Left colon (tissue), 2 donors: ENCODE measurements around the gene SGCE. TPM values are rescaled to one million over a fixed set of nuclear protein-coding genes. Genes with fewer than 3 reads are reported as not detected.

ENCODE experiments used
- ATAC-seq: fragments of 200-7000 bp; cut with Tn5 transposase; one replicate; pipeline ENCODE4 v1.9.1; 2020; ENCODE audit warnings: mild to moderate bottlenecking, moderate library complexity
- DNase-seq, 2 donors: peaks; one replicate each; pipeline ENCODE4 v3.0.0-alpha.2; 2020
- intact Hi-C, 2 donors: fragments of 100-400 bp; cut with DNase I in 1 of 2; cut with micrococcal nuclease in 1 of 2; formaldehyde crosslinking; loops; one replicate each; pipeline versions ENCODE4 v1.11.2 to v1.14.0; 2022; cut with DNase I, micrococcal nuclease
- total RNA-seq, 2 donors: library from RNA; stranded (reverse); fragmentation: NEBNext Ultra II Directional; extraction: Animal tissue kit (Norgen Biotek cat#: 25700); gene quantifications; one replicate each; pipeline ENCODE4 v1.2.1, GENCODE V29; 2021
- donor health status: DM: no; HTN: no; CAD: no.
- donor health status: DM: yes; HTN: yes; CAD: no.

SGCE gene
- total RNA-seq, 2 donors from 2014 or later: 7.1 to 15.7 TPM

DNA sequence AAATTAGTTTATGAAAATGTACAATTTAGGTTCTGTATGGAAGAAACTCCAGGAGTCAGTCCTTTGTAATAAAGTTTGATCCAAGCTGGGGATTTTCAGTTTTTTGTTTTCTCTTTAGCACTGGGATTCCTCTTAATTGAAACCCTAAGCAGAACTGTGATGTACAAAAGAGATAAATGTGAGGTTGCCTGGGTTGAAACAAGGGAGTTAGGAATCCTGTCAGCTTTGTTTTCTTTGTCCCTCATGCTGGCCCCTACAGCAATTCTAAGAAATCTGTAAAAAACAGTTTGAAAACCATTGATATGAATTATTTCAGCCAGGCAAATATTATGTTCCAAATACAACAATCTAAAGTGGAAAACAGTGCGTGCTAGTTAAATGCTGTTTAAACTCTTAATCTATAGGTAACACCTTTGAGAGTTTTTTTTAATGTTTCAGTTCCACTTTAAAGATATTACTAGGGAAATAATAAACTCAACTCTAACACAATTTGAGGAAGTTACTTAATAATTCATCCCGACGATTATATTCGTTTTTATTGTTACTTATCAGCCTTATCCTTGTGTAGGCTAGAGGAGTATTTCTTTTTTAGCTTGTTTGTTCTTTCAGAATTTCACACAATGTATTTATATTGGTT is 65.3 kb downstream of the SGCE start:
- intact Hi-C loops: no loop called here
- ATAC-seq (no peak), DNase-seq (no peak)

DNA sequence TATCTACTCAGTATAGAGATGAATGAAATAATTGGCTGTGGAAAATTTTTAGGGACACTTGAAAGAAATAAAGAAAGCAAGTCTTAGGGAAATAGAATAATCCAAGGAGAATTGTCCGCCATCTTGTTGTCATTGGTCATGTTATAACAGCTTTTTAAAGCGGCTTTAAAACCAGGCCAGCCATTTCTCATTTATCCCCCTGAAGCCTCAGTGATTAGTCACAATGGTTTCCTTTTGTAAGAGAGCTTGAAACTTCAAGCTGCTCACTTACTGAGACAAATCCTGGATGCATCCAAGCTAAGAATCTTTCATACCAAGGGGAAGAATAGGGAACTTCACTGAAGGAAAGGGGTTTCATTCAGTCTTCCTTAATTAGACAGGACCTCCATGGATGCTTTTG is 67.9 kb downstream of the SGCE start:
- ATAC-seq (no peak), DNase-seq (no peak)
- intact Hi-C loops: no loop called here

DNA sequence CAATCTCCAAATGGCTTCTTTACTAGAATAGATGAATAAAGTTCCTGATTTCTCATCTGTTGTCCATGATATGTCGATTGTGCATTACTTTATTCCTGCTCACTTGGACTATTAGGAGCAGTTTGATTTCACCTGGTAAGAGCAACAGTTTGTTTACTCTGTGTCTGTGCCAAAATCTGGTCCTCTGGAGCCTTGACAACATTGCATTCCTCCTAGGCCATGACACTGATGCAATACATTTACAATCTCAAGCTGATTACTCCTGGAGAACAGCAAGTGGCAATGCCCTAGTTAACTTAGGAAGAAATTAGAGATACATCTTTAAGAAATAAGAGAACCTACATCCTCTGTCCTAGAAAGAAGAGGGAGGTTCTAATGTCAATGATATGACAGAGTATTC is 71.8 kb downstream of the SGCE start:
- intact Hi-C loops: no loop called here
- ATAC-seq (peak; percentile 42), DNase-seq (no peak)

DNA sequence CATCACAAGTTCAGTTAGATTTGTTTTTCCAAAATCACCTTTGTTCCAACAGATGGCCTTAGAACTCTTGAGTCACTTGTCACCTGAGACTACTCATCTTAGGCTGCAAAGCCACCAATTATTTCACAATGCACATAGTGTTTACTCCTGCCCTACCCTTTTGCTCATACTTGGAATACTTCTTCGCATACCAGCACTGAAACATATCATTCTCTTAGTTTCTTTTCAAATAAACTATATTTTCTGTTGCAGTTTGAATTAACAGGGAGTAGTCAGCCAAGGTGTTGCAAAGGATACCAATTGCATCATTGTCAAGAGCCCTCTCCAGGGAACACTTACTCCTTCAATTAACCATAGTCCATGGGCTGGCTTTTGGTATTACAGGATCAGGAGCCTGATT is 75.3 kb downstream of the SGCE start:
- DNase-seq (no peak), ATAC-seq (no peak)
- intact Hi-C loops: no loop called here

DNA sequence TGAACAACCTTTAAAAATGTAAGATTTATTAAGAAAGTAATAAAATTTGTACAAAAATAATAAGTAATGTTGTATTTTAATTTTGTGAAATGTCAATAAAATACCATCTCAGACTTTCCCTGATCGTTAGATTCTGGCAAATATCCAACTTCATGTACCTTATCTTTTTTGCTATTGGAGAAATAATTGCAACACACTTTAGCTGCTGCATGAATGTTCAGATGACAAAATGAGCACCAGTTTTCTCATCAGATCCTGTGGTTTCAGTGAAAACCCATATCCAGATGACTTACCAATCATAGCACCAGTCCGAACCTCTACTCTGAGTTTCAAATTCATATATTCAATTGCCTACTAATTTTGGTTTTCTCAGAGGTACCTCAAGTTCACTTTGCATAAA is 76.5 kb downstream of the SGCE start:
- ATAC-seq: no peak
- DNase-seq: no peak

DNA sequence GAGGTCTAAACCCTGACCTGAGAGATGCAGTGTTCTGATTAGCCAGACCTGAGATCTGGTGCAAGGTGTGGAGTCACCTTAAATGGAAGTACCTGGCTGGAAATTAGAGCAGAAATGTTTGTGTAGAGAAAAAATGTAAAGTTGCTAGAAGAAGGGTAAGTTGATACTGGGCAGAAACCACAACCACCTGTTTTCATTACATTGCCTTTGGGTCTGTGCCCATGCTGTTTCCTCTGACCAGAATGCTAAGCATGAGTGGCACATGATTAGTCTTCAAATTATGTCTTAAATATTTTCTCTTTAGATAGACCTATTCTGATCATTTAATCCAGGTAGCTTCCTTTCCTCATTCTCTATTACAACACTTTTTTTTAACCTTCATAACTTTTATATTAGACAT is 77.3 kb downstream of the SGCE start:
- DNase-seq (no peak), ATAC-seq (no peak)
- intact Hi-C loops: no loop called here

More for the DNA sequence above, 76.5 kb downstream of the SGCE start:
- intact Hi-C loops: no loop called here

DNA sequence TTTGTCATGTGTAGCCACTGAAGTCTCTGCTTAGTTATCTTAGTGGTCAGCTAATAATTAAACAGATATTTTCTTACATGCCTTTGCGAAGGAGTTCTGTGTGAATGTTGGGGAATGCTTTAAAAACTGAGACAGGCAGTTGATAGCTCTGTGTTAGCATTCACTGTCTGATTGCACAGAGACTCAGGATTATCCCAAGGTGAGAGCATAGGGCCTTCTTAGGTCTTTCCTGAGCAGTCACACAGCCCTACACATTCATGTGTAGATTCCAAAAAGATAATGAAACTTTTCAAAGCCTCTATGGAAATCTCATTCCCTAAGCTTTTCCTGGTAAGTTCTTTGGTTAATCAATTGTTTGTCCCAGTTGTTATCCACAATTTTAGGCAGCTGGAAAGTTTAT is 78.6 kb downstream of the SGCE start:
- intact Hi-C loops: no loop called here
- DNase-seq (no peak), ATAC-seq (no peak)

DNA sequence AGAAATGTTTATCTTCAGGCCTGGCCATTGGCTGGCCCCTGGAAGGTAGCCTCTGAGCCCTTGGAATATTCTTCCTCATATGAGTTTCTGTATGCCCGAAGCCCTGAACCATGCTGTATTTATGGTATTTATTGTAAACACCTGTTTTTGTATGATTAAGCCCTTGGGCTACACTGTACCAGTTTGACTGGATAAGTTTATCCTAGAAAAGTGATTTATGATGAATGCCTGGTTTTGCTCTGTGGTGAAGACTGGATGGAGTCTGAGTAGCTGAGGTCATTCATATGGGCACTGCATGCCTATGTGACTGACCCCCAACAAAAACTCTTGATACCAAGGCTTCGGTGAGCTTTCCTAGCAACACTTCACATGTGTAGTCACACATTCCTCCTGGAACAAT is 79.6 kb downstream of the SGCE start:
- intact Hi-C loops: no loop called here
- ATAC-seq: no peak
- DNase-seq: no peak

DNA sequence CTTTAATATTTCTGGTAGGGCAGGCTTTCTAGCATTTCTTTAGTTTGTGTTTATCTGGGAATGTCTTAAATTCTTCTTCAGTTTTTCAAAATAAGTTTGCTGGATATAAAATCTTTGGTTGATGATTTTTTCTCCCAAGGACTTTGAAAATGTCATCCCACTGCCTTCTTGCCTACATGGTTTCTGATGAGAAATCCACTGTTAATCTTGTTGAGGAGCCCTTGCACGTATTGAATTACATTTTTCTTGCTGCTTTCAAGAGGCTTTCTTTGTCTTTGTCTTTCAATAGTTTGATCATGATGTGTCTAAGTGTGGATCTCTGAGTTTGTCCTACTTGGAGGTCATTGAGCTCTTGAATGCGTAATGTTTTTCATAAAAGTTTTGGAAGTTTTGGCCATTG is 80.3 kb downstream of the SGCE start:
- intact Hi-C loops: no loop called here
- no peak for ATAC-seq
- DNase-seq: no peak

DNA sequence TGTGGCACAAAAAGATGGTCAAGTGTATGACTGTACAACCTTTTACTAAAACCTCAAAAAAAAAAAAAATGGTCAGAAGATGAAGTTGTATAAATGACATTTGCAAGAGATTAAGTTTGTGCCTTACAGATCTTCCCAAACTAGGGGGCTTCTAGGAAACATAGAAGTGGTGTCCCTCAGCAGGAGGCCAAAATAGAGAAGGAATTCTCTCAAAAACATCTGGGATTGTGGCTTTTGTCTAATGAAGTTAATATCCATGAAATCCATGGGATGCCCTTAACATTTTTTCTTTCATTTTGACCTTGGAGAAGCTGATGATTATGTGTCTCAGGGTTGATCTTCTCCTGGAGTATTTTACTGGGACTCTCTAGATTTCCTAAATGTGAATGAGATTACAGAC is 84.1 kb downstream of the SGCE start:
- intact Hi-C loops: no loop called here
- no peak for DNase-seq
- ATAC-seq: no peak

DNA sequence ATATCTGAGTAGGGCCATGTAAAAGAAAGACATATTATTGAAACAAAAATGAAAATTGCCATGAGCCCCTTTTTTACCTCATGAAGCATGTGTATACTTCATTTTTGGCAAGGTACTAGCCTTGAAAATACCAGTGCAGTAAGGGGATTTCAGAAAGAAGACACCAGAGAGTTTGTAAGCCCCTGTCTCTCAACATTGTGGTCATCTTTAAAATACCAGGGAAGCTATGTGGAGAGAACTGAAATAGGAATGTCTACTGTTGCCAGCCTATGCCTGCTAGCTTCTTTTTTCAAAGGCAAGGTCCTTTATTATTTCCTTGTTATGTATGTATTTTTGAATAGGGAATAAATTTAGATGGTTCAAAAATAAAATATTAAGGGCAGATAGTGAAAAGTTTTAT is 88.5 kb downstream of the SGCE start:
- DNase-seq (no peak), ATAC-seq (no peak)
- intact Hi-C loops: no loop called here

DNA sequence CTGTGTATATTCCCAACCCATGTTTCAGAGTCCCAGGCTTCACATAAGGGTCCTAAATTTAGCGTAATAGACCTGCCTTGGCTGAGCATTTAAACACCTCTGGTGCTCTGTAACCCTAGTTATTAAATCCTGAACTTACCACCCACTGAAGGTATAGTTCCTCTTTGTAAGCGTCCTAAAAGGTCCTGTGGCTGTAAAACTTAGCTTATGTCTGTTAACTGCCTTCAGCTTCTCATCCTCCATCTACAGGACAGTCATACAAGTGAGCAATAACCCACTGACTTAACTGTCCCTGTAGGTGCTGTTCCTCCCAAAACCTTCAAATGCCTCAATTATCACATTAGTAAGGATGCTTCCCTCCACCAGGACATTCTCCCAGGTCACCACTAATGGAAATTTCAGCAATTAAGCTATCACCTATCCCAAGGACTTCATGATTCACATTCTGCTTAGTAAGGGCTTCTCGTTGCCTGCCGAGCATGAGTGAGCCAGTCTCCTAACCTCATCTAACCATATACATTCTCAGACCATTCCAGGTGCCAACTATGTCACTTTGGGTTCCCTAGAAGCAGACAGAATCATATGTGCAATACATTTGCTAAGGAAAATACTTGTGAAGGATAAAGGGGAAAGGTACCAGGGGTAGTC is 90.6 kb downstream of the SGCE start:
- no peak for DNase-seq
- no peak for ATAC-seq
- intact Hi-C loops: no loop called here

DNA sequence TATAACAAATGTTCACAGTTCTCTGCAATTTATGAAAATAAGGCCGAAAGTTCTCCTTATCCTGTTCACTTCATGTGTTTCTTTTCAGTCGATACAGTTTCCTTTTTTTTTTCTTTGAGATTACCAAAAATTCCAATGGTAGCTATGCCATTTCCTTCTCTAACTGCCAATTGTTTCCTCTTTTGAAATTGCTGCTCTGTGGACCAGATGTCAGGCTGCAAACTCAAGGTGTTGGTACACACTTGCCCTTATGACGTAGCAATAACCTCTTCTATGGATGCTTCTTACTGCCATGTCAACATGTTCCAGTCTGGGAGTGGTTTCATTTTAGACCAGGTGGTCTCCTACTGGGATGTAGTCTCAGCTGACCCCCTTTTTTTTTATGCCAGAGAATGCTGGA is 93.4 kb downstream of the SGCE start:
- intact Hi-C loops: no loop called here
- no peak for DNase-seq
- peak; percentile 39 for ATAC-seq

DNA sequence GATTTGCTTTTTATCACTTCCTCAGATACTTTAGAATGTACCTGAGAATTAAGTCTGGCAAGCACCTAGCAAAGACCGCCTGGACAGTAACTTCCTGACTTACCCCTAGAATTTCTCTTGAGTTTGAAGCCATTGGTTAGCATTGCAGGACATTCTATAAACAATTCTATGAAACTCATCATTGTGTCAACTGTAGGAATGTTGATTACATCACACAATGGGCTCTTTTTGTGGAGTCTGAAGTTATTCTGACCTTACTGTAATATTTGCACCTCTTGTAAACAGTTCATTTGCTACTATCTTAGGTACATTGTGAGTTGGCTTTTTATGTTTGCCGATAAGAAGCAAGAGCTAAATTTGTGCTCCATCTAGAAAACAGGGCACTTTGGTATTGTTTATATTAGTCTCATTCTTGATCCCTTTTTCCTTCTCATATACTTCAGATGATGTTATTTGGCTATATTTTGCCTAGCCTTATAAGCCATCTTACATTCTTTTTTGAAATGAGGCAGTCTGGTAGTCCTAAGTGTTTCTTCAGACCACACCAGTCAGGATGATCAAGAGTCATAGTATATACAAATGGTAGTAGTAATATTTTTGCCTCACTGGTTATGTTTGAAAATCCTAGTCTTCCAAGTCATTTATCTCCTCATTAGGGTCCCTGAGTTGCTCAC is 94.0 kb downstream of the SGCE start:
- intact Hi-C loops: no loop called here

DNA sequence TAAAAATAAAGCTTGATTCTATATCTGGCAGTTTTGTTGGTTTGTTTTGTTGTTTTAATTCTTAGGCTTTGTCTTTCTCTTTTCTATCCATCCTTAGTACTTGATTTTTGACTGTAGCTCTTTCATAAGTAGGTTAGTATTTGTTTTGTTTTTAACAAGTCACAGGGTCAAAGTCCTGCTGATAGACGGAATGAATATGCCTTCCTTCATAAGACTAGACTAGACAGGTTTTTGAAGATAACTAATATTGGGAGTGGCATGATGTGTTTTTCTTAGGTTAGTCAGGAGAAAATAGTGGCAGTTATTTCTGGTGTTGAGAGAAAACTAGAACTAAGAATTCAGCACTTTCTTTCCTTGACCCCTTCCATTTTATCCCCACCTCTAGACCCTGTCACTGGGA is 96.0 kb downstream of the SGCE start:
- intact Hi-C loops: no loop called here
- ATAC-seq: peak; percentile 73

More for the DNA sequence above, 94.0 kb downstream of the SGCE start:
- DNase-seq (no peak), ATAC-seq (no peak)

DNA sequence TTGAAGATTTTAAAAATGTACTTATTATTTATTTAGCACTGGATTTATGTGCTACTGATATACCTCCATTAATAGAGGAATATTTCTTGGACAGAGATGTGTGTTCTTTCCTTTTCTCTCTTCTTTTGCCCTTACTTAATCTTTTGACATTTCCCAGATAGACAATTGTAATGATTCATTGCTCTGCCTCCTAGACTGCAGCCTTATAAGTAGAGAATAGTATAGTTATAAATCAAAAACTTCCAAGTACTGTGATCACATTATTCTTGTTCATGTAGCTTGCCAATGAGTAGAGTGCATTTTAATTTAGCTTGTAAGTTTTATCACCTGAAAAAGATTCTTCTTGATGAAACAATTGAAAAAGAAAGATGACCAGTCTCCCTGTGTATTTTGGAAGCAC is 98.7 kb downstream of the SGCE start:
- ATAC-seq: no peak
- intact Hi-C loops: no loop called here
- no peak for DNase-seq

More for the DNA sequence above, 96.0 kb downstream of the SGCE start:
- no peak for DNase-seq

DNA sequence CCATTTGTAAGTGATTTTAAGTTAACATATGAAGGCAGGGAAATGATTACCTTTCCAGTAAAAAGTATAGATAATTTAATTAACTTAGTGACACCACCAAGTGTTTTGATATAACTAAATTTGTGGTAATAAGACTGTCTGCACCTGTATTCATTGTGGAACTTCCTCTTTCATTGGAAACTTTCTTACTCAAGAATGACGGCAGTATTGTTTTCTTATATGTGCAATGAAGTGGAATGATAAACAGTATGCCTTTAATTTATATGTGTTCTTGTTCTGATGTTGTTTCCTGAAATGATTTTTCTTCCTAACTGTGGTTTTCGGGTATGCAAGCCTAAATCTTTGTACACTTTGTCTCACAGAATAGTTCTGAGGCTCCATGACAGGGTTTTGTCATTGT is 99.9 kb downstream of the SGCE start:
- intact Hi-C loops: no loop called here
- ATAC-seq: no peak
- no peak for DNase-seq

DNA sequence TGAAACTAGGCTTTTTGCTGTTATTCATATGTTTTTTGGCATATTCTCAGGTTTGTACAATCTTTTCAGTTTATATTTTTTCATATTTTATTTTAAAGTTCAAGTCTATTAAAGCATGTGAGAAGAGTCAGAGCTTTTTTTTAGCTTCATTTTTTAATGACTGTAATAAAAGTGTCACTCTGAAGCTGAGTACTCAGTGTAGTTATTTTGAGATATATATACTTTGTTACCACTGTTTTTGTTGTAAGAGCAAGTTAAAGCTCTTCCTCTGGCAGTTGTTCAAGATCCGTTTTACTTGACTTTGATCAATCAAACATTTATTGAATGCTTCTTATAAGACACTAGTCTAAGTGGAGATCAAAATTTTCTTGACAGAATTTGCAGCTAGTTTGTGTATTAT is 108.8 kb downstream of the SGCE start:
- DNase-seq: no peak
- intact Hi-C loops: no loop called here
- ATAC-seq: peak; percentile 44

DNA sequence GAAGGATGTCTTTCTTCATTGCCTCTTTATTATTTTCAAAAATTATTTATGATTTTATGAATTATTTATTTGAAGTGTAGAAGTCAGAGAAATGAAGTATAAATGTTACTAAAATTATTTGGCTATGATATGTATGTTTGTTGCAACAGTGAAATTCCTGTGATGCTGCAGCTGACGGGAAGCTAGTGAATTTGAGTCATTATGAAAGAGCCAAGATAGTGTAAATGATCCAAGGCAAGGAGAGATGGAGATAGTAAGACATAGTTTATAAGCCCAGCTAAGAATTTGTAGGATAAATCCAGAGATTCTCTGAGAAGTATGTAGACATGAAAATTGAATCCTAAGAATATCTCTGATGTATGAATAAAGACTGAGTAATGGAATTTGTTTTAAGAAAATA is 115.5 kb downstream of the SGCE start:
- ATAC-seq (no peak), DNase-seq (no peak)
- intact Hi-C loops: no loop called here
